ENCODE measurements around the gene SLC17A1. TPM values are rescaled to one million over a fixed set of nuclear protein-coding genes. Genes with fewer than 3 reads are reported as not detected.

SLC17A1 gene, protein sequence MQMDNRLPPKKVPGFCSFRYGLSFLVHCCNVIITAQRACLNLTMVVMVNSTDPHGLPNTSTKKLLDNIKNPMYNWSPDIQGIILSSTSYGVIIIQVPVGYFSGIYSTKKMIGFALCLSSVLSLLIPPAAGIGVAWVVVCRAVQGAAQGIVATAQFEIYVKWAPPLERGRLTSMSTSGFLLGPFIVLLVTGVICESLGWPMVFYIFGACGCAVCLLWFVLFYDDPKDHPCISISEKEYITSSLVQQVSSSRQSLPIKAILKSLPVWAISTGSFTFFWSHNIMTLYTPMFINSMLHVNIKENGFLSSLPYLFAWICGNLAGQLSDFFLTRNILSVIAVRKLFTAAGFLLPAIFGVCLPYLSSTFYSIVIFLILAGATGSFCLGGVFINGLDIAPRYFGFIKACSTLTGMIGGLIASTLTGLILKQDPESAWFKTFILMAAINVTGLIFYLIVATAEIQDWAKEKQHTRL
- total RNA-seq (2012; rRNA removed), result not detected in 2 replicates
- not detected in 2 replicates for polyA plus RNA-seq (2012; rRNA removed)
- not detected in 2 replicates for polyA plus RNA-seq (2012; cell fraction: cytosol; rRNA removed)
- polyA plus RNA-seq (2012; cell fraction: nucleus; rRNA removed; ENCODE audit: low replicate concordance), result not detected in 2 replicates
- not detected for Bru-seq, nascent RNA
- BruChase-seq, experiment 1, labeled RNA remaining after a 6-hour chase, result not detected
- BruChase-seq, experiment 2, labeled RNA remaining after a 2-hour chase, result percentile 2 among the genes with signal in this experiment
- long read RNA-seq, result 0 reads

DNA sequence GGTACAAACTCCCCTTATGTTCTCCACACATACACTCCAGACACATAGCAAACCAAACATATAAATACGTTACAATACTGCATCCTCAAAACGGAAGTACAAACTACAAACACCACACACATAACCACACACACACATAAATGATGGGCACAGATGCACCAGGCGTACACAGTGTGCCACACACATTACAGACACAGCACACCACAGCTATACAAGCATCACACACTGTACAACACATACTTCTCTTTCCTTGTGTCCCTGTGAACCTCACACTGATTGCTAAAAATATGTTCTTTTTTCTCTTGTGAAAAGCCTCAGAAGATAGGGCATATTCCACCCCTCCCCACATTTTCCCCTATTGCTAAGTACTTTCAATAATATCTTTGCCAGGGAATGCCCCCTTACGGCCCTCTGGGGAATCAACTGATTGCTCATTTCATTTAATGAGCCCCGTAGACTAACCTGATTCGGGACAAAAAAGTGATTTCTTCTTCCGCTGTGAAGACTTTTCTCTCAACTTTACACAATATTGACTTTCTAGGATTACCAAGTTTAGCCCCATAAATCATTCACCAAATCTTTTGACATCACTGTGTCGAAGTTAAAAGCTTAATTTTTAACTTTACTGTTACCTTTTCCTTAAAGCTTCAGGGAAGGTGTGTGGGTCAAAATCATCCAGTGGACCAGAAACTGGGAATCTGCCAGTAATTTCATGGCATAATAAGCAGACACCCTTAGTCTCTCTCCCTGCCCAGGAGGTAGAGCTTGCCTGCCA, at the start of gene SLC17A1:
Gene SLC17A1, minus strand, starts transcription at position 521 of the 775 bp plus-strand sequence. CDS start 1,495 bp downstream, outside the sequence.
- no peak within 1 kb of the TSS for H3K18ac ChIP-seq (ENCODE audit: low read depth, low read length)
- H2BK20ac ChIP-seq (ENCODE audit: low read depth, low read length), result no peak within 1 kb of the TSS
- H3K56ac ChIP-seq (ENCODE audit: extremely low read depth, insufficient read depth, low read length), result no peak within 1 kb of the TSS
- DNase-seq (no peak), ATAC-seq (ENCODE audit: low read depth) (no peak)
- dilution Hi-C loops (cut with HindIII; ENCODE audit: low sequenced_read_pairs, unreplicated experiment) (no loop called here), intact Hi-C loops (cut with micrococcal nuclease) (no loop called here), in situ Hi-C loops (cut with MboI; ENCODE audit: low sequenced_read_pairs) (no loop called here)
- no TSS peak for BruUV-seq (replicated peaks)
- no peak within 1 kb of the TSS for H3K4me3 ChIP-seq (ENCODE audit: insufficient read depth, low read depth, low read length)
- 65% methylated on average over 5 of the region's 8 CpGs; no CpG with 5 or more reads in 1 of the 2 experiments for WGBS, 2 experiments (ENCODE audit: extremely low coverage in 2 of 2, insufficient read length in 1 of 2)
- H2AFZ ChIP-seq (replicated peaks; ENCODE audit: low read length, poor library complexity), result no peak within 1 kb of the TSS
- ChIA-PET POLR2A (ENCODE audit: unreplicated experiment) (no interaction called here), CTCF (no interaction called here)
- H3K27me3 ChIP-seq (ENCODE audit: control insufficient read depth, insufficient read depth, low read length), result no peaks in the 10 kb centered on the region
- no peak within 1 kb of the TSS for H2AK5ac ChIP-seq (ENCODE audit: low read depth, low read length)
- H3K27ac ChIP-seq (ENCODE audit: insufficient read depth, low read length), result no peak within 1 kb of the TSS
- H3K9me1 ChIP-seq (ENCODE audit: insufficient read depth, low read length), result no peaks in the 10 kb centered on the region
- H3K23ac ChIP-seq (ENCODE audit: low read depth, low read length), result no peak within 1 kb of the TSS
- H3K14ac ChIP-seq (replicated peaks; ENCODE audit: low read depth, low read length), result no peak within 1 kb of the TSS
- H4K5ac ChIP-seq (ENCODE audit: low read depth, low read length), result no peak within 1 kb of the TSS
- H3K9ac ChIP-seq (ENCODE audit: low read depth, low read length), result no peak within 1 kb of the TSS
- no peaks in the 10 kb centered on the region for H3K36me3 ChIP-seq (ENCODE audit: control insufficient read depth, insufficient read depth, low read length)
- no peak within 1 kb of the TSS for H2AK9ac ChIP-seq (replicated peaks; ENCODE audit: low read depth, low read length, poor library complexity)
- H2BK15ac ChIP-seq (ENCODE audit: low read depth, low read length), result no peak within 1 kb of the TSS
- no peaks in the 10 kb centered on the region for H3K4me1 ChIP-seq (ENCODE audit: control insufficient read depth, insufficient read depth, low read length)
- no peaks in the 10 kb centered on the region for H3K9me3 ChIP-seq (ENCODE audit: control insufficient read depth, insufficient read depth, low read length)
- no peaks in the 10 kb centered on the region for H4K20me1 ChIP-seq (ENCODE audit: insufficient read depth, low read length)
- H4K8ac ChIP-seq (ENCODE audit: low read depth in 2 of 2, low read length in 2 of 2), result no peak within 1 kb of the TSS
- no peak within 1 kb of the TSS for H2BK5ac ChIP-seq (ENCODE audit: low read depth, low read length, poor library complexity, severe bottlenecking)
- H3K4me2 ChIP-seq (ENCODE audit: low read depth, low read length), result no peak within 1 kb of the TSS
- H3K79me1 ChIP-seq (ENCODE audit: low read depth in 1 of 2, low read length in 2 of 2), result no peaks in the 10 kb centered on the region
- no peak within 1 kb of the TSS for H3K4ac ChIP-seq (ENCODE audit: low read depth, low read length)
- no peak within 1 kb of the TSS for H4K91ac ChIP-seq (ENCODE audit: insufficient read depth, low read depth, low read length)
- H2BK120ac ChIP-seq (ENCODE audit: low read depth, low read length), result no peak within 1 kb of the TSS
- no peak for TF ChIP-seq BHLHE40 (IDR thresholded peaks at IDR 0.05; ENCODE audit: low read depth, low read length)
- no peak for TF ChIP-seq MAFK (IDR thresholded peaks at IDR 0.05; ENCODE audit: low read depth, low read length)
- TF ChIP-seq CHD1 (IDR thresholded peaks at IDR 0.05; ENCODE audit: low read depth, low read length), result no peak
- TF ChIP-seq RAD21 (IDR thresholded peaks at IDR 0.05; ENCODE audit: low read length), result no peak
- TF ChIP-seq MAZ (IDR thresholded peaks at IDR 0.05; ENCODE audit: borderline replicate concordance, low read depth, low read length), result no peak
- TF ChIP-seq NFE2L2 (IDR thresholded peaks at IDR 0.05; ENCODE audit: low read depth, low read length), result no peak
- TF ChIP-seq, protein P1, sequence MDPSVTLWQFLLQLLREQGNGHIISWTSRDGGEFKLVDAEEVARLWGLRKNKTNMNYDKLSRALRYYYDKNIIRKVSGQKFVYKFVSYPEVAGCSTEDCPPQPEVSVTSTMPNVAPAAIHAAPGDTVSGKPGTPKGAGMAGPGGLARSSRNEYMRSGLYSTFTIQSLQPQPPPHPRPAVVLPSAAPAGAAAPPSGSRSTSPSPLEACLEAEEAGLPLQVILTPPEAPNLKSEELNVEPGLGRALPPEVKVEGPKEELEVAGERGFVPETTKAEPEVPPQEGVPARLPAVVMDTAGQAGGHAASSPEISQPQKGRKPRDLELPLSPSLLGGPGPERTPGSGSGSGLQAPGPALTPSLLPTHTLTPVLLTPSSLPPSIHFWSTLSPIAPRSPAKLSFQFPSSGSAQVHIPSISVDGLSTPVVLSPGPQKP (IDR thresholded peaks at IDR 0.05; ENCODE audit: borderline replicate concordance, low read depth, low read length), result no peak
- TF ChIP-seq, protein P2, sequence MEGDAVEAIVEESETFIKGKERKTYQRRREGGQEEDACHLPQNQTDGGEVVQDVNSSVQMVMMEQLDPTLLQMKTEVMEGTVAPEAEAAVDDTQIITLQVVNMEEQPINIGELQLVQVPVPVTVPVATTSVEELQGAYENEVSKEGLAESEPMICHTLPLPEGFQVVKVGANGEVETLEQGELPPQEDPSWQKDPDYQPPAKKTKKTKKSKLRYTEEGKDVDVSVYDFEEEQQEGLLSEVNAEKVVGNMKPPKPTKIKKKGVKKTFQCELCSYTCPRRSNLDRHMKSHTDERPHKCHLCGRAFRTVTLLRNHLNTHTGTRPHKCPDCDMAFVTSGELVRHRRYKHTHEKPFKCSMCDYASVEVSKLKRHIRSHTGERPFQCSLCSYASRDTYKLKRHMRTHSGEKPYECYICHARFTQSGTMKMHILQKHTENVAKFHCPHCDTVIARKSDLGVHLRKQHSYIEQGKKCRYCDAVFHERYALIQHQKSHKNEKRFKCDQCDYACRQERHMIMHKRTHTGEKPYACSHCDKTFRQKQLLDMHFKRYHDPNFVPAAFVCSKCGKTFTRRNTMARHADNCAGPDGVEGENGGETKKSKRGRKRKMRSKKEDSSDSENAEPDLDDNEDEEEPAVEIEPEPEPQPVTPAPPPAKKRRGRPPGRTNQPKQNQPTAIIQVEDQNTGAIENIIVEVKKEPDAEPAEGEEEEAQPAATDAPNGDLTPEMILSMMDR (conservative IDR thresholded peaks at IDR 0.05; ENCODE audit: low read depth, low read length), result no peak
- no peak for TF ChIP-seq CEBPB (IDR thresholded peaks at IDR 0.05; ENCODE audit: low read depth, low read length)
- no peak for TF ChIP-seq SMC3 (IDR thresholded peaks at IDR 0.05; ENCODE audit: low read depth, low read length)
- TF ChIP-seq POLR2A (IDR thresholded peaks at IDR 0.05; ENCODE audit: low read depth, low read length), result no peak
- no peak for TF ChIP-seq FOS (IDR thresholded peaks at IDR 0.05; ENCODE audit: low read depth, low read length)
- TF ChIP-seq MXI1 (IDR thresholded peaks at IDR 0.05; ENCODE audit: borderline replicate concordance, low read depth, low read length), result no peak
- no peak for TF ChIP-seq RFX5 (IDR thresholded peaks at IDR 0.05; ENCODE audit: low read depth, low read length)
